Measurements from ENCODE around the gene NXPH2. TPM values are rescaled to one million over a fixed set of nuclear protein-coding genes. Genes with fewer than 3 reads are reported as not detected.

Gene NXPH2
- total and polyA plus RNA-seq, 2 donors (not counting 3 experiments of a cell fraction or from before 2014, with no cell fraction given): not detected

GRCh38 chr2:138652378-138652777 lies 127.8 kb downstream of the NXPH2 start:
- Histone ChIP-seq H3K36me3 (ENCODE audit: control insufficient read depth in 2 of 2, extremely low read depth in 1 of 2, insufficient read depth in 2 of 2, low read length in 2 of 2) (no peaks in the 10 kb centered on the region), H3K9ac (replicated peaks; ENCODE audit: extremely low read depth, insufficient read depth, low read length) (no peak overlapping the region), H3K4me2 (ENCODE audit: insufficient read depth, low read length) (no peak overlapping the region), H3K9me1 (replicated peaks; ENCODE audit: control insufficient read depth, extremely low read depth, insufficient read depth, low read length) (no peaks in the 10 kb centered on the region), H3K9me3 (replicated peaks; ENCODE audit: control insufficient read depth, insufficient read depth, low read length) (no peaks in the 10 kb centered on the region), H2AFZ (ENCODE audit: low read depth, low read length) (no peak overlapping the region), H3K4me3 (replicated peaks in 1 of 3; ENCODE audit: insufficient read depth in 1 of 3, low read depth in 1 of 3, low read length in 3 of 3) (no peak overlapping the region), H3K27ac (ENCODE audit: insufficient read depth, low read depth, low read length) (no peak overlapping the region), H3K79me2 (ENCODE audit: control insufficient read depth, insufficient read depth, low read length) (no peaks in the 10 kb centered on the region), H3K27me3 (ENCODE audit: control insufficient read depth in 2 of 2, insufficient read depth in 2 of 2, low read length in 2 of 2) (no peaks in the 10 kb centered on the region), H3K4me1 (ENCODE audit: control insufficient read depth, extremely low read depth, insufficient read depth, low read length) (no peaks in the 10 kb centered on the region), H4K20me1 (replicated peaks; ENCODE audit: control insufficient read depth, extremely low read depth, insufficient read depth, low read length) (no peaks in the 10 kb centered on the region)
- dilution Hi-C loops (cut with MboI; ENCODE audit: extremely low pct_ligation_motif_present, low sequenced_read_pairs): no loop called here
- intact Hi-C loops (cut with micrococcal nuclease): no loop called here
- FAIRE-seq: no peak
- ChIA-PET CTCF (no interaction called here), POLR2A (no interaction called here)
- no peak for DNase-seq (ENCODE audit: low read depth, low spot score)
- BruUV-seq (replicated peaks): no TSS peak
- TF ChIP-seq MYC (IDR thresholded peaks at IDR 0.05; ENCODE audit: low read depth, low read length) (no peak), CTCF (IDR thresholded peaks at IDR 0.05; ENCODE audit: extremely low read depth in 1 of 2, insufficient read depth in 1 of 2, low read depth in 1 of 2, low read length in 2 of 2) (no peak), POLR2A (IDR thresholded peaks at IDR 0.05; ENCODE audit: low read depth, low read length) (no peak), EZH2 (IDR thresholded peaks at IDR 0.05; ENCODE audit: borderline replicate concordance, low read depth, low read length, severe bottlenecking) (no peak), POLR2AphosphoS5 (IDR thresholded peaks at IDR 0.05; ENCODE audit: insufficient read depth, low read depth, low read length) (no peak), FOS (IDR thresholded peaks at IDR 0.05; ENCODE audit: borderline replicate concordance, insufficient read depth, low read length) (no peak), JUN (IDR thresholded peaks at IDR 0.05; ENCODE audit: borderline replicate concordance, insufficient read depth, insufficient read length, low read depth) (no peak), MAX (IDR thresholded peaks at IDR 0.05; ENCODE audit: insufficient read depth, insufficient read length) (no peak), GATA2 (IDR thresholded peaks at IDR 0.05; ENCODE audit: insufficient read depth, insufficient read length, low read depth, low read length) (no peak)

Measured in endothelial cell of umbilical vein (primary cell).